HFFc6 (cell line): Measurements from ENCODE around the gene RPL21. TPM values are rescaled to one million over a fixed set of nuclear protein-coding genes. Genes with fewer than 3 reads are reported as not detected.

Source experiments
- DNase-seq: peaks from one replicate; pipeline ENCODE4 v3.0.0-alpha.2; 2018
- H3K27ac Mint-ChIP-seq: 2 replicates; pipeline ENCODE4 v1.8.0; 2020; ENCODE audit warnings: mild to moderate bottlenecking, mixed read lengths
- H3K27me3 Mint-ChIP-seq: 2 replicates; pipeline ENCODE4 v1.8.0; 2021; ENCODE audit warnings: mild to moderate bottlenecking, moderate library complexity, mixed read lengths; ENCODE audit not compliant: insufficient read depth
- H3K36me3 Mint-ChIP-seq: 2 replicates; pipeline ENCODE4 v1.8.0; 2021; ENCODE audit warnings: low read depth, mixed read lengths
- H3K4me1 Mint-ChIP-seq: 2 replicates; pipeline ENCODE4 v1.8.0; 2020; ENCODE audit warnings: low read depth, mixed read lengths
- H3K4me3 Mint-ChIP-seq: 2 replicates; pipeline ENCODE4 v1.8.0; 2020; ENCODE audit warnings: mild to moderate bottlenecking, moderate library complexity, mixed read lengths
- H3K9me3 Mint-ChIP-seq: 2 replicates; pipeline ENCODE4 v1.8.0; 2020; ENCODE audit warnings: mild to moderate bottlenecking, mixed read lengths
- total RNA-seq, 6 experiments: library from RNA; stranded (reverse); fragmentation: NEBNext Ultra II Directional; extraction: Animal tissue kit (Norgen Biotek cat#: 25700); gene quantifications; 2 replicates in 1 of 6; 3 replicates in 5 of 6; pipeline ENCODE4 v1.2.3, GENCODE V29; 2021
- TF ChIP-seq, protein P1 (sequence below): fragments of 200-600 bp; sonication (generic); IDR thresholded peaks from 2 replicates; pipeline ENCODE4 v1.5.0; 2021; ENCODE audit warnings: antibody characterized with exemption, mild to moderate bottlenecking

The RPL21 gene
- total RNA-seq, 6 experiments from 2014 or later, result 752 to 1,001 (median 859) TPM

DNA sequence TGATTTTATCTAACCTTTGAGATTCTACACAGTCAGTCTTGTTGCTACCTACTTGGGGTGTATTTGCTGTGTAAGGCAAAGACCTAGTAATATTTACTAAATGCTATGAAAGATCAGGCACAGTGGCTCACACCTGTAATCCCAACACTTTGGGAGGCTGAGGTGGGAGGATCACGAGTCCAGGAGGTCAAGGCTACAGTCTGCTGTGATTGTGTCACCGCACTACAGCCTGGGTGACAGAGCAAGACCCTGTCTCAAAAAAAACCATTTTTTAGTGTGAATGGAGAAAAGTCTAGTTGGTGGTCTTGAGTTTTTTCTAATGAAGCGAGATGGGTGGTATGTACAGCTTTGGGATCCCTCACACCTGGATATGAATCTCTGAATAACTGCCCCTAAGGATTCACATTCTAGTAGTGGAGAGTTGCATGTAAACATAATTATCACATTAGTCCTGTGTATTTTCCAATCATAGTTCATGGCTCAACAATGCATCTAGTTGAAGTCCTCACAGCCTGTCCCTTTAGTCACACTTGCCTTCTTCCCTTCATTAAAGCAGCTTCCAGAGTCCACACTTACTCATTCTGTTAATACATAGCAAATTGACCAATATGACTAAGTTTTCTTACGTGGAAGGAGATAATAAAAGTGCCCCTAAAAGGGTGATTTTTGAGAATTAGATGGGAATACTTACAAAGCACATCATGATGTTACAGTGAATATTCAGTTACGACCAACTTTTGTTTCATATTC lies 7.5 kb downstream of the RPL21 start:
- Mint-ChIP-seq H3K36me3 (peaks cover 43% of the 10 kb centered on the region), H3K27me3 (peaks cover 4% of the 10 kb centered on the region), H3K4me3 (no peak overlapping the region)

DNA sequence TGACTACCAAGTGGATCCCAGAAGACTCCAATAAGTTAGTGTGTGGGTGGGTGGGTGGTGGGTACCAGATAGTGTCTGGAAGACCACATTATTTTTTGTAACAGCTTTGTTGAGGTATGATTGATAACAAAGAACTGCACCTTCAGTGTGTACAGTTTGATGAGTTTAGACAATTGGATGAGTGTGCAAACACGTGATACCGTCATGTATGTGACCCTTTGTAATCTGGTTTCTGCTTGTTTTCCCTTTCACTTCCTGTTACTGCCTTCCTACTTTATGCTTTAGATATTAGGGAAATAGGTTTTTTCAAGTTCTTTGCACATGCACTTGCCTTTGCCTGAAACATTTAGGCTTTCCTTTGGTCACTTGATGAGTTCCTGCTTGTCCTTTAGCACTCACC lies 8.5 kb downstream of the RPL21 start:
- peaks cover 76% of the 10 kb centered on the region for H3K4me1 Mint-ChIP-seq
- H3K27me3 Mint-ChIP-seq, result peaks cover 4% of the 10 kb centered on the region
- peak overlapping the region; percentile 62 for H3K27ac Mint-ChIP-seq
- no peak overlapping the region for H3K4me3 Mint-ChIP-seq
- no peak for DNase-seq
- H3K36me3 Mint-ChIP-seq, result peaks cover 40% of the 10 kb centered on the region
- H3K9me3 Mint-ChIP-seq, result no peaks in the 10 kb centered on the region
- TF ChIP-seq, protein P1, sequence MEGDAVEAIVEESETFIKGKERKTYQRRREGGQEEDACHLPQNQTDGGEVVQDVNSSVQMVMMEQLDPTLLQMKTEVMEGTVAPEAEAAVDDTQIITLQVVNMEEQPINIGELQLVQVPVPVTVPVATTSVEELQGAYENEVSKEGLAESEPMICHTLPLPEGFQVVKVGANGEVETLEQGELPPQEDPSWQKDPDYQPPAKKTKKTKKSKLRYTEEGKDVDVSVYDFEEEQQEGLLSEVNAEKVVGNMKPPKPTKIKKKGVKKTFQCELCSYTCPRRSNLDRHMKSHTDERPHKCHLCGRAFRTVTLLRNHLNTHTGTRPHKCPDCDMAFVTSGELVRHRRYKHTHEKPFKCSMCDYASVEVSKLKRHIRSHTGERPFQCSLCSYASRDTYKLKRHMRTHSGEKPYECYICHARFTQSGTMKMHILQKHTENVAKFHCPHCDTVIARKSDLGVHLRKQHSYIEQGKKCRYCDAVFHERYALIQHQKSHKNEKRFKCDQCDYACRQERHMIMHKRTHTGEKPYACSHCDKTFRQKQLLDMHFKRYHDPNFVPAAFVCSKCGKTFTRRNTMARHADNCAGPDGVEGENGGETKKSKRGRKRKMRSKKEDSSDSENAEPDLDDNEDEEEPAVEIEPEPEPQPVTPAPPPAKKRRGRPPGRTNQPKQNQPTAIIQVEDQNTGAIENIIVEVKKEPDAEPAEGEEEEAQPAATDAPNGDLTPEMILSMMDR, result no peak

More for the DNA sequence above, 7.5 kb downstream of the RPL21 start:
- Mint-ChIP-seq H3K4me1 (peaks cover 74% of the 10 kb centered on the region), H3K27ac (peak overlapping the region; percentile 62), H3K9me3 (no peaks in the 10 kb centered on the region)
- no peak for DNase-seq
- TF ChIP-seq, protein P1, result no peak

DNA sequence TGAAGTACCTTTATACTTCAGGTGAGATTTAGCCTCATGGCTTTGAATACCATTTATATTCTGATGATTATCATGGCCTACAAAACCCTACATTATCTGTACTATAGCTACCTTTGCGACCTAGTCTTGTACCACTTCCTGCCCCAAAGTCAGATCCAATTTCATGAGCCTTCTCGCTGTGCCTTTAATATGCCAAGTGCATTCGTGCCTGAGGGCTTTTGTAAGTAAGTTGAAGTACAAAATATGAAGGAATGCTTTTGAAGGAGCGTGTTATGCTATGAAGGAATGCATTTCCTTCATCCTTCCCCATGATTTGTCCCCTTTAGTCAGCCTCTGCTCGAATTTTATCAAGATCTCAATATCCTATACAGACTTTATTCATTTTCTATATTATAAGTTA lies 10.0 kb downstream of the RPL21 start:
- DNase-seq, result peak; percentile 45
- Mint-ChIP-seq H3K36me3 (peaks cover 37% of the 10 kb centered on the region), H3K27me3 (peaks cover 4% of the 10 kb centered on the region), H3K9me3 (no peaks in the 10 kb centered on the region), H3K4me1 (peaks cover 73% of the 10 kb centered on the region), H3K27ac (peak overlapping the region; percentile 64), H3K4me3 (peak overlapping the region; percentile 12)
- TF ChIP-seq, protein P1, result no peak

DNA sequence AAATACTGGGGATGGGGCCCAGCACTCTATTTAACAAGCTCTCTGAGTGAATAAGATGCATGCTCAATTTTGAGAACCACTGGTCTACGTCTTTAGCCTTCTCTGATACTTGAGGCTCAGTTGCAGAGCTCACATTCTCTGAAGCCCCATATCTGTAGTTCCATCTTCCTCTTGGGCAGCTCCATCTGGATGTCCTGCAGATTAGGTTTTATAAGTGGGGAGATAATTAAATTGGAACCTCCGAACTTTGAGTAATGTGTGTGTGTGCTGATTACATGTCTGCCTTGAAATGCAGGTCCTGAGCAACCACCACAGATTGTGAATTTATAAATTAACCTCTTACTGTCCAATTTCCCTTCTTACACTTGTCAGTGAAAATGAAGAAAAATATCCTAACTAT lies 12.1 kb downstream of the RPL21 start:
- no peaks in the 10 kb centered on the region for H3K9me3 Mint-ChIP-seq
- no peak for DNase-seq
- peaks cover 20% of the 10 kb centered on the region for H3K36me3 Mint-ChIP-seq
- peaks cover 2% of the 10 kb centered on the region for H3K27me3 Mint-ChIP-seq
- H3K4me1 Mint-ChIP-seq, result peaks cover 63% of the 10 kb centered on the region
- TF ChIP-seq, protein P1, result no peak
- no peak overlapping the region; the same call in 1 of the 2 replicates for H3K4me3 Mint-ChIP-seq
- H3K27ac Mint-ChIP-seq, result peak overlapping the region; percentile 97

DNA sequence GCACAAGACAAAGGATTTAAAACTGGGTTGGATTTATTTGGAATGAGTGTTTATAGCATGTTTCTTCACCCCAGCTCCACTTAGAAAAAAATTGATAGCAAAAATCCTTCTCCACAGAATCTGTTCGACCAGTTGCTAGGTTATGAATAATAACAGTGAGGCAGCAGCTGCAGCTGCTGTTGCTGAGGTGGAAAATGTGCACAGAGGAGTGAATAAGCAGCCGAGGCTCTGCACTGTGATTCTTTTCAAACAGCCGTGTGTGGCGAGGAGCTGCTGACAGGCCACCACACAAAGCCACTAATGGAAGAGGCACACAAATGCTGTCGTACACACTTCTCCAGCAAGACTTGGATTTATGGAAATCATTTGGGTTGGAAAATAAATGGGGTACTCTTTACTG lies 12.8 kb downstream of the RPL21 start:
- Mint-ChIP-seq H3K36me3 (peaks cover 13% of the 10 kb centered on the region), H3K27me3 (peaks cover 2% of the 10 kb centered on the region), H3K9me3 (no peaks in the 10 kb centered on the region), H3K4me3 (peak overlapping the region; percentile 70; the same call in 1 of the 2 replicates), H3K27ac (peak overlapping the region; percentile 97), H3K4me1 (peaks cover 55% of the 10 kb centered on the region)
- peak; percentile 85 for DNase-seq
- TF ChIP-seq, protein P1, result no peak
